Liver (tissue), 9 donors: Measurements from ENCODE around the gene BCL2L11. TPM values are rescaled to one million over a fixed set of nuclear protein-coding genes. Genes with fewer than 3 reads are reported as not detected.

ENCODE experiments used
- DNase-seq: peaks from one replicate; pipeline ENCODE4 v3.0.0-alpha.2; 2017; ENCODE audit warnings: low spot score
- H3K27ac ChIP-seq, 2 donors: one replicate each; pipeline ENCODE4 v1.7.0; 2013; ENCODE audit warnings: inconsistent platforms in 2 of 2, low read length in 2 of 2, control low read depth in 1 of 2, low read depth in 1 of 2, mild to moderate bottlenecking in 1 of 2
- H3K27me3 ChIP-seq, 4 donors: one replicate each; pipeline versions ENCODE4 v1.6.1 to v1.7.0; 2013; ENCODE audit warnings: low read length in 3 of 4, inconsistent platforms in 1 of 4, mild to moderate bottlenecking in 1 of 4, moderate library complexity in 1 of 4; ENCODE audit not compliant: control insufficient read depth in 4 of 4, insufficient read depth in 4 of 4
- H3K36me3 ChIP-seq, 4 donors: one replicate each; pipeline versions ENCODE4 v1.6.1 to v1.7.0; 2013; ENCODE audit warnings: low read length in 3 of 4, mild to moderate bottlenecking in 3 of 4, low read depth in 1 of 4, moderate library complexity in 1 of 4; ENCODE audit not compliant: control insufficient read depth in 4 of 4, insufficient read depth in 3 of 4
- H3K4me1 ChIP-seq, 4 donors: one replicate each; pipeline versions ENCODE4 v1.6.1 to v1.7.0; 2013; ENCODE audit warnings: low read length in 3 of 4, mild to moderate bottlenecking in 3 of 4, moderate library complexity in 1 of 4; ENCODE audit not compliant: control insufficient read depth in 4 of 4, insufficient read depth in 4 of 4
- H3K4me3 ChIP-seq, 3 donors: one replicate each; pipeline versions ENCODE4 v1.6.1 to v1.7.0; 2013; ENCODE audit warnings: low read length in 3 of 3, control low read depth in 1 of 3, low read depth in 1 of 3, mild to moderate bottlenecking in 1 of 3
- H3K9ac ChIP-seq, 2 donors: one replicate each; pipeline ENCODE4 v1.7.0; 2013; ENCODE audit warnings: low read length in 2 of 2, mild to moderate bottlenecking in 2 of 2, moderate library complexity in 2 of 2, control low read depth in 1 of 2, low read depth in 1 of 2
- H3K9me3 ChIP-seq, 4 donors: one replicate each; pipeline versions ENCODE4 v1.6.1 to v1.7.0; 2013; ENCODE audit warnings: low read length in 3 of 4; ENCODE audit not compliant: control insufficient read depth in 4 of 4
- EGR1 ChIP-seq, 2 donors: IDR thresholded peaks; 2 replicates each; pipeline ENCODE4 v1.6.1; 2016 to 2018; ENCODE audit warnings: antibody characterized with exemption in 2 of 2, low read depth in 2 of 2
- GABPA ChIP-seq, 2 donors: IDR thresholded peaks in 1 of 2; conservative IDR thresholded peaks in 1 of 2; 2 replicates each; pipeline ENCODE4 v1.6.1; 2016; ENCODE audit warnings: antibody characterized with exemption in 2 of 2, mild to moderate bottlenecking in 1 of 2, moderate library complexity in 1 of 2
- MAX ChIP-seq: IDR thresholded peaks from 2 replicates; pipeline ENCODE4 v1.6.1; 2016; ENCODE audit warnings: antibody characterized with exemption
- NR2F2 ChIP-seq: IDR thresholded peaks from 2 replicates; pipeline ENCODE4 v1.6.1; 2016; ENCODE audit warnings: antibody characterized with exemption
- RAD21 ChIP-seq, 2 donors: IDR thresholded peaks; 2 replicates each; pipeline ENCODE4 v1.6.1; 2016; ENCODE audit warnings: antibody characterized with exemption in 2 of 2, mild to moderate bottlenecking in 2 of 2
- YY1 ChIP-seq: IDR thresholded peaks from 2 replicates; pipeline ENCODE4 v1.6.1; 2016; ENCODE audit warnings: antibody characterized with exemption, mild to moderate bottlenecking
- WGBS: extraction: QIAGEN DNeasy Blood & Tissue Kit; methylation state at CpG from one replicate; pipeline ENCODE4 v1.1.7; 2013; 5-methylcytosine and 5-hydroxymethylcytosine counted together
- polyA plus RNA-seq, 2 donors: library from polyadenylated mRNA; stranded (reverse) in 1 of 2; unstranded in 1 of 2; fragments of 200-250 nt in 1 of 2; fragments of >200 nt in 1 of 2; fragmentation: Nextera tagmentation in 1 of 2; extraction: Ambion mirVana in 1 of 2; gene quantifications; one replicate each; pipeline versions ENCODE4 v1.2.1 to v1.2.3, GENCODE V29; 2013 to 2015
- total RNA-seq, 2 donors: library from RNA; depleted of rRNA; stranded (reverse); fragments of >200 nt; gene quantifications; one replicate each; pipeline ENCODE4 v1.2.3, GENCODE V29; 2014
- TF ChIP-seq, protein P1 (sequence below): IDR thresholded peaks from 2 replicates; pipeline ENCODE4 v1.6.1; 2016; ENCODE audit warnings: antibody characterized with exemption, mild to moderate bottlenecking
- TF ChIP-seq, protein P2 (sequence below): fragments of 150-350 bp; IDR thresholded peaks from 2 replicates; pipeline ENCODE4 v1.5.1; 2017; ENCODE audit warnings: improper control_type of control experiment, low read depth, low read length; ENCODE audit not compliant: missing input control
- TF ChIP-seq, protein P3 (sequence below): IDR thresholded peaks from 2 replicates; pipeline ENCODE4 v1.6.1; 2016; ENCODE audit warnings: antibody characterized with exemption
- donor health status: healthy.
- donor health status: healthy.
- donor health status: healthy.
- donor health status: healthy.
- donor health status: healthy.

Gene BCL2L11
- total and polyA plus RNA-seq, 4 donors, result 5.0 to 19.5 (median 12.2) TPM

DNA sequence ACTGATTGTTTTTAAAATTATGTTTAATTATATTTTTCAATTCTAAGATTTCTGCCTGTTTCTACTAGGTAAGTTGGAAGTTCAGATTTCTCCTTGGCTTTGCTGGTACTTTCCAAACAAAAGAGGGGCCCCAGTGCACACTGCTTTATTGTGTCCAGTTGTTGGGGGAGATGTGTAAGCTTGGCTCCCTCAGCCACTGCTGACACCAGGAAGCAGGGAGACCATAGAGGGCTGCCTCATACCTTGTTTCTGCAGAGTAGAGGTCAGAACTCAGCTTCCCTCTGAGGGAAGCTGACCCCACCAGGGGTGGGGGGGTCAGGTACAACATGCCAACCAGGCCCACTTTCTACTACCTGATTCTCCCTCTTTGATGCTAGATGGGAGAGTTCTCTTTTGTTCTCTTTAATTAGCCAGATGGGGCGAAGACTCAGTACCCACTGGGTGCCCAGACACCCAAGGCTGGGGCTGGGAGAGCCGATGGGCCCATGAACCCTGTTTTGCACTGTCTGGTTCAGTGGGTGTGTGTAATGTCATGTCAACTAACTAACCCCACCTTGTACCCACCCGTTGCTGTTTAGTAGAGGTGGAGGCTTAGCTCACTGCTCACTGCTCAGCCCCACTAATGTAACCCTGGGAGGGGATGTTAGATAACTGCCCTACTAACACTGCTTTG is 14.7 kb downstream of the BCL2L11 start (continued):
- TF ChIP-seq, protein P1, sequence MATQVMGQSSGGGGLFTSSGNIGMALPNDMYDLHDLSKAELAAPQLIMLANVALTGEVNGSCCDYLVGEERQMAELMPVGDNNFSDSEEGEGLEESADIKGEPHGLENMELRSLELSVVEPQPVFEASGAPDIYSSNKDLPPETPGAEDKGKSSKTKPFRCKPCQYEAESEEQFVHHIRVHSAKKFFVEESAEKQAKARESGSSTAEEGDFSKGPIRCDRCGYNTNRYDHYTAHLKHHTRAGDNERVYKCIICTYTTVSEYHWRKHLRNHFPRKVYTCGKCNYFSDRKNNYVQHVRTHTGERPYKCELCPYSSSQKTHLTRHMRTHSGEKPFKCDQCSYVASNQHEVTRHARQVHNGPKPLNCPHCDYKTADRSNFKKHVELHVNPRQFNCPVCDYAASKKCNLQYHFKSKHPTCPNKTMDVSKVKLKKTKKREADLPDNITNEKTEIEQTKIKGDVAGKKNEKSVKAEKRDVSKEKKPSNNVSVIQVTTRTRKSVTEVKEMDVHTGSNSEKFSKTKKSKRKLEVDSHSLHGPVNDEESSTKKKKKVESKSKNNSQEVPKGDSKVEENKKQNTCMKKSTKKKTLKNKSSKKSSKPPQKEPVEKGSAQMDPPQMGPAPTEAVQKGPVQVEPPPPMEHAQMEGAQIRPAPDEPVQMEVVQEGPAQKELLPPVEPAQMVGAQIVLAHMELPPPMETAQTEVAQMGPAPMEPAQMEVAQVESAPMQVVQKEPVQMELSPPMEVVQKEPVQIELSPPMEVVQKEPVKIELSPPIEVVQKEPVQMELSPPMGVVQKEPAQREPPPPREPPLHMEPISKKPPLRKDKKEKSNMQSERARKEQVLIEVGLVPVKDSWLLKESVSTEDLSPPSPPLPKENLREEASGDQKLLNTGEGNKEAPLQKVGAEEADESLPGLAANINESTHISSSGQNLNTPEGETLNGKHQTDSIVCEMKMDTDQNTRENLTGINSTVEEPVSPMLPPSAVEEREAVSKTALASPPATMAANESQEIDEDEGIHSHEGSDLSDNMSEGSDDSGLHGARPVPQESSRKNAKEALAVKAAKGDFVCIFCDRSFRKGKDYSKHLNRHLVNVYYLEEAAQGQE, result no peak
- TF ChIP-seq MAX, result no peak

- peaks cover 0 to 21% (median 17%) of the 10 kb centered on the region in 4 donors for H3K36me3 ChIP-seq
- no peaks in the 10 kb centered on the region for H3K27me3 ChIP-seq
- H3K4me3 ChIP-seq, result no peak overlapping the region
- WGBS, result 79% methylated on average over 9 of the region's 9 CpGs
- peaks cover 4 to 23% (median 16%) of the 10 kb centered on the region in 4 donors for H3K4me1 ChIP-seq
- no peaks in the 10 kb centered on the region for H3K9me3 ChIP-seq
- no peak overlapping the region for H3K27ac ChIP-seq
- no peak overlapping the region for H3K9ac ChIP-seq
- no peak for DNase-seq
- TF ChIP-seq EGR1 (IDR thresholded peaks at IDR 0.05; ENCODE audit: low read depth in 2 of 2), result no peak
- TF ChIP-seq, protein P2, sequence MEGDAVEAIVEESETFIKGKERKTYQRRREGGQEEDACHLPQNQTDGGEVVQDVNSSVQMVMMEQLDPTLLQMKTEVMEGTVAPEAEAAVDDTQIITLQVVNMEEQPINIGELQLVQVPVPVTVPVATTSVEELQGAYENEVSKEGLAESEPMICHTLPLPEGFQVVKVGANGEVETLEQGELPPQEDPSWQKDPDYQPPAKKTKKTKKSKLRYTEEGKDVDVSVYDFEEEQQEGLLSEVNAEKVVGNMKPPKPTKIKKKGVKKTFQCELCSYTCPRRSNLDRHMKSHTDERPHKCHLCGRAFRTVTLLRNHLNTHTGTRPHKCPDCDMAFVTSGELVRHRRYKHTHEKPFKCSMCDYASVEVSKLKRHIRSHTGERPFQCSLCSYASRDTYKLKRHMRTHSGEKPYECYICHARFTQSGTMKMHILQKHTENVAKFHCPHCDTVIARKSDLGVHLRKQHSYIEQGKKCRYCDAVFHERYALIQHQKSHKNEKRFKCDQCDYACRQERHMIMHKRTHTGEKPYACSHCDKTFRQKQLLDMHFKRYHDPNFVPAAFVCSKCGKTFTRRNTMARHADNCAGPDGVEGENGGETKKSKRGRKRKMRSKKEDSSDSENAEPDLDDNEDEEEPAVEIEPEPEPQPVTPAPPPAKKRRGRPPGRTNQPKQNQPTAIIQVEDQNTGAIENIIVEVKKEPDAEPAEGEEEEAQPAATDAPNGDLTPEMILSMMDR, result peak; percentile 15
- TF ChIP-seq NR2F2, result no peak
- TF ChIP-seq, protein P3, sequence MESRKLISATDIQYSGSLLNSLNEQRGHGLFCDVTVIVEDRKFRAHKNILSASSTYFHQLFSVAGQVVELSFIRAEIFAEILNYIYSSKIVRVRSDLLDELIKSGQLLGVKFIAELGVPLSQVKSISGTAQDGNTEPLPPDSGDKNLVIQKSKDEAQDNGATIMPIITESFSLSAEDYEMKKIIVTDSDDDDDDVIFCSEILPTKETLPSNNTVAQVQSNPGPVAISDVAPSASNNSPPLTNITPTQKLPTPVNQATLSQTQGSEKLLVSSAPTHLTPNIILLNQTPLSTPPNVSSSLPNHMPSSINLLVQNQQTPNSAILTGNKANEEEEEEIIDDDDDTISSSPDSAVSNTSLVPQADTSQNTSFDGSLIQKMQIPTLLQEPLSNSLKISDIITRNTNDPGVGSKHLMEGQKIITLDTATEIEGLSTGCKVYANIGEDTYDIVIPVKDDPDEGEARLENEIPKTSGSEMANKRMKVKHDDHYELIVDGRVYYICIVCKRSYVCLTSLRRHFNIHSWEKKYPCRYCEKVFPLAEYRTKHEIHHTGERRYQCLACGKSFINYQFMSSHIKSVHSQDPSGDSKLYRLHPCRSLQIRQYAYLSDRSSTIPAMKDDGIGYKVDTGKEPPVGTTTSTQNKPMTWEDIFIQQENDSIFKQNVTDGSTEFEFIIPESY, result no peak
- TF ChIP-seq MAX, result no peak
- TF ChIP-seq YY1, result no peak
- TF ChIP-seq GABPA (IDR thresholded peaks at IDR 0.05 in 1 of 2, conservative IDR thresholded peaks at IDR 0.05 in 1 of 2), result no peak
- TF ChIP-seq RAD21 (IDR thresholded peaks at IDR 0.05), result peak; percentile 36 to 69
- TF ChIP-seq, protein P1, result no peak
These were observed 15.2 kb downstream of the BCL2L11 start for GRCh38 chr2:111135910-111136297.
